ENCODE measurements around the gene EMID1.

GRCh38 chr22:29267462-29267857 lies 61.8 kb downstream of the EMID1 start:
- TF ChIP-seq, protein P1, sequence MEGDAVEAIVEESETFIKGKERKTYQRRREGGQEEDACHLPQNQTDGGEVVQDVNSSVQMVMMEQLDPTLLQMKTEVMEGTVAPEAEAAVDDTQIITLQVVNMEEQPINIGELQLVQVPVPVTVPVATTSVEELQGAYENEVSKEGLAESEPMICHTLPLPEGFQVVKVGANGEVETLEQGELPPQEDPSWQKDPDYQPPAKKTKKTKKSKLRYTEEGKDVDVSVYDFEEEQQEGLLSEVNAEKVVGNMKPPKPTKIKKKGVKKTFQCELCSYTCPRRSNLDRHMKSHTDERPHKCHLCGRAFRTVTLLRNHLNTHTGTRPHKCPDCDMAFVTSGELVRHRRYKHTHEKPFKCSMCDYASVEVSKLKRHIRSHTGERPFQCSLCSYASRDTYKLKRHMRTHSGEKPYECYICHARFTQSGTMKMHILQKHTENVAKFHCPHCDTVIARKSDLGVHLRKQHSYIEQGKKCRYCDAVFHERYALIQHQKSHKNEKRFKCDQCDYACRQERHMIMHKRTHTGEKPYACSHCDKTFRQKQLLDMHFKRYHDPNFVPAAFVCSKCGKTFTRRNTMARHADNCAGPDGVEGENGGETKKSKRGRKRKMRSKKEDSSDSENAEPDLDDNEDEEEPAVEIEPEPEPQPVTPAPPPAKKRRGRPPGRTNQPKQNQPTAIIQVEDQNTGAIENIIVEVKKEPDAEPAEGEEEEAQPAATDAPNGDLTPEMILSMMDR (conservative IDR thresholded peaks at IDR 0.05; ENCODE audit: low read length), result no peak
- TF ChIP-seq EZH2phosphoT487 (IDR thresholded peaks at IDR 0.05; ENCODE audit: borderline replicate concordance, low read depth, low read length), result no peak
